ENCODE data around the gene TMEM182. TPM values are rescaled to one million over a fixed set of nuclear protein-coding genes. Genes with fewer than 3 reads are reported as not detected.

Gene TMEM182
- total RNA-seq, 1 experiment from 2014 or later: 5.3 TPM

DNA sequence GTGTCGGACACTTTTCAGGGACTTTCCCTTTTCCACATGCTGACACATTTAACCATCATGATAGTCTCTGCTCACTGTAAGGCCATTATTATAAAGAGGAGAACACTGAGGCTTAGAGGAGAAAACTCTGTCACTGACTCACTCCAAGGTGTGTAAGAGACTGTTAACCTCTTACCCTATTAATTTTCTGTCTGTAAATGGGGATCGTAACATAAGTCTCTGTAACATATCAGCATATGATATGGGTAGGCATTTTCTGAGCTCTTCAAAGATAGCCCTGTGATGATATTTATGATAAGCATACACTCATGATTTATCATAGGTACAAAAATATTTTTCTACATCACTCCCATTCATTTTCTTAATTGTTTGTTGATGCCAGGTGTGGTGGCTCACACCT, 36.4 kb downstream of the TMEM182 start:
- CTCF ChIA-PET: interaction anchor here (0.6 to 3.7 kb wide), 4 partner anchors 8 to 113 kb away, joined by 3 to 19 read pairs (median 11); no protein-coding TSS in a partner anchor
- intact Hi-C loops (cut with micrococcal nuclease): no loop called here

DNA sequence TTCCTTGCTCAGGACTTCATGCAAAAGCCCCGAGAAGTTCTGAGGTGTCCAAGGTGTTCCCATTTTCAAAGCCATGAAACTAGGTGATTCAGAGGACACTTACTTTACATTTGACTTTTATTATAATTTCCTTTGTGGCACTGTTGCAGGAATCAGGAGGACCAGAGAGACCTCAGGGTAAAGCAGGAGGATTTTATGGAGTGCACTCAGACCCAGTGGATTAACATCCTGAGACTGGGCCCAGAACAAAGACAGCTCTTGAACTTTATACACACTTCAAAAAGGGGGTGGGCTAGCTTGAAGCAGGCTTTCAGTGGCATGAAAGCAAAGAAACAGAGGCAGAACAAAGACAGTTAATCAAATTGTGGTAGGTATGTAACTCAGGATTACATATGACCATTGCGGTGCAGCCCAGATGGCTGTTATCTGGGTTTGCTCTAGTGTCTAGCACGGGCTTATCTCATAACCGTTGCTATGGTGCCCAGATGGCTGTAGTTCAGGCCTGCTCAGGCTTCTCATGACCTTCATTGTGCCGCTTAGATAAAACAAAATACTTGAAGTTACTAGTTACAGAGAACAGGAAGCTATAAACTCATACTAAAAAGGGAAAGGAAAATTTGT, 39.4 kb downstream of the TMEM182 start:
- H3K36me3 Mint-ChIP-seq (ENCODE audit: insufficient read depth, unreplicated experiment): peaks cover 9% of the 10 kb centered on the region

More for the DNA sequence above, 36.4 kb downstream of the TMEM182 start:
- H3K27ac Mint-ChIP-seq (ENCODE audit: low read depth, unreplicated experiment): no peak overlapping the region
- POLR2A ChIA-PET: interaction anchor here (0.8 kb wide), 1 partner anchor 9 kb away, joined by 4 read pairs; no protein-coding TSS in a partner anchor
- no TSS peak for BruUV-seq (replicated peaks)
- TF ChIP-seq, protein P1, sequence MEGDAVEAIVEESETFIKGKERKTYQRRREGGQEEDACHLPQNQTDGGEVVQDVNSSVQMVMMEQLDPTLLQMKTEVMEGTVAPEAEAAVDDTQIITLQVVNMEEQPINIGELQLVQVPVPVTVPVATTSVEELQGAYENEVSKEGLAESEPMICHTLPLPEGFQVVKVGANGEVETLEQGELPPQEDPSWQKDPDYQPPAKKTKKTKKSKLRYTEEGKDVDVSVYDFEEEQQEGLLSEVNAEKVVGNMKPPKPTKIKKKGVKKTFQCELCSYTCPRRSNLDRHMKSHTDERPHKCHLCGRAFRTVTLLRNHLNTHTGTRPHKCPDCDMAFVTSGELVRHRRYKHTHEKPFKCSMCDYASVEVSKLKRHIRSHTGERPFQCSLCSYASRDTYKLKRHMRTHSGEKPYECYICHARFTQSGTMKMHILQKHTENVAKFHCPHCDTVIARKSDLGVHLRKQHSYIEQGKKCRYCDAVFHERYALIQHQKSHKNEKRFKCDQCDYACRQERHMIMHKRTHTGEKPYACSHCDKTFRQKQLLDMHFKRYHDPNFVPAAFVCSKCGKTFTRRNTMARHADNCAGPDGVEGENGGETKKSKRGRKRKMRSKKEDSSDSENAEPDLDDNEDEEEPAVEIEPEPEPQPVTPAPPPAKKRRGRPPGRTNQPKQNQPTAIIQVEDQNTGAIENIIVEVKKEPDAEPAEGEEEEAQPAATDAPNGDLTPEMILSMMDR (IDR thresholded peaks at IDR 0.05; ENCODE audit: unreplicated experiment): no peak
- no peaks in the 10 kb centered on the region for H3K4me1 Mint-ChIP-seq (ENCODE audit: insufficient read depth, unreplicated experiment)
- H3K36me3 Mint-ChIP-seq (ENCODE audit: insufficient read depth, unreplicated experiment): peaks cover 9% of the 10 kb centered on the region
- no peak overlapping the region for H3K4me3 Mint-ChIP-seq (ENCODE audit: unreplicated experiment)
- DNase-seq (ENCODE audit: unreplicated experiment): no peak
- H3K27me3 Mint-ChIP-seq (ENCODE audit: insufficient read depth, unreplicated experiment): no peaks in the 10 kb centered on the region
- peaks cover 14% of the 10 kb centered on the region for H3K9me3 Mint-ChIP-seq (ENCODE audit: unreplicated experiment)

DNA sequence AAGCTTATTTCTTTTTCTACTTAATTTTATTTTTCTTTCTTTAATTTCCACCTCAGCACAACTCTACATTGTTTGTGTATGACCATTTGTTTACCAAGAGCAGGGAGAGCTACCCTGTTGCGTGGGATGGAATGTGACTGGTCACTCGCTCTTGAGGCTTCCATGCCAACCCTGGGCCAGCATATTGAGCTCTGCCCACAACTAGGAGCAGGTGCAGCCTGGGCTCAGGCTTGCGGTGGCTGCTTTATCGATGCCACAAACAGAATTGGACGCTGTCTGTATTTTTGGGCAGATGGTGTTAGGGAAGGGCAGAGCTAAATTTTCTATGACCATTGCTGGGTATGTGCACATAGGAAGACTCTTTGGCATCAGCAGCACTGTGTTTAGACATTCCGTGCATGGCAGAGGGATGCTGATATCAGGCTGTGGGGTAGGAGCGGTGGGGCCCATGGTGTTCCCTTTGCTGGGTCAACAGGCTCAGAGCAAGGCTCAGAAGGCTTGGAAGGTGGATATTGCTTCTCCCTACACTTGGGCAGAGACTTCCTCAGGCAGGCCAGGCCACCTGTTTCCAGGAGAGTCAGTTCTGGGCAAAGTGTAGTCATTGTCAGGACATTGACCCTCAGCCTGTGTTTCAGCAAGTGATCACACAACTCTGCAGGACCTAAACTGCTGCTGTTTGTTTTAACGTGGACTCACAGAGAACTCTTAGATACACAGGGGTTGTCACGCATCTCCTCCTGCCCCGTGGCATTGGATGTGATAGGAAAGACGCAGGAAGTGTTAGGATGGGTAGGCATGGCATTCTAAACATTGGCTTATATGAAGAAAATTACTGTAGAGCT, 40.2 kb downstream of the TMEM182 start:
- CTCF ChIA-PET: interaction anchor here (0.6 to 9.0 kb wide), 4 partner anchors 21 to 951 kb away, joined by 3 to 96 read pairs (median 5); partner anchors contain the start of gene TMEM182
- Mint-ChIP-seq H3K27me3 (ENCODE audit: insufficient read depth, unreplicated experiment) (no peaks in the 10 kb centered on the region), H3K4me1 (ENCODE audit: insufficient read depth, unreplicated experiment) (no peaks in the 10 kb centered on the region), H3K27ac (ENCODE audit: low read depth, unreplicated experiment) (no peak overlapping the region), H3K36me3 (ENCODE audit: insufficient read depth, unreplicated experiment) (peaks cover 9% of the 10 kb centered on the region), H3K9me3 (ENCODE audit: unreplicated experiment) (peaks cover 14% of the 10 kb centered on the region), H3K4me3 (ENCODE audit: unreplicated experiment) (no peak overlapping the region)
- intact Hi-C loops (cut with micrococcal nuclease): loop anchor here (10.0 kb wide), 1 partner anchor 187 kb away; the partner anchor contains the start of gene SLC9A2
- BruUV-seq (replicated peaks): no TSS peak
- POLR2A ChIA-PET: no interaction called here
- no peak for DNase-seq (ENCODE audit: unreplicated experiment)
- TF ChIP-seq, protein P1 (IDR thresholded peaks at IDR 0.05; ENCODE audit: unreplicated experiment): no peak

More for the DNA sequence above, 39.4 kb downstream of the TMEM182 start:
- intact Hi-C loops (cut with micrococcal nuclease): loop anchor here (10.0 kb wide), 1 partner anchor 186 kb away; the partner anchor contains the start of gene SLC9A2
- TF ChIP-seq, protein P1 (IDR thresholded peaks at IDR 0.05; ENCODE audit: unreplicated experiment): no peak
- BruUV-seq (replicated peaks): no TSS peak
- CTCF ChIA-PET: interaction anchor here (0.6 to 9.0 kb wide), 3 partner anchors 39 to 950 kb away, joined by 3 to 96 read pairs (median 4); no protein-coding TSS in a partner anchor
- H3K27ac Mint-ChIP-seq (ENCODE audit: low read depth, unreplicated experiment): no peak overlapping the region
- POLR2A ChIA-PET: no interaction called here
- no peaks in the 10 kb centered on the region for H3K4me1 Mint-ChIP-seq (ENCODE audit: insufficient read depth, unreplicated experiment)
- no peaks in the 10 kb centered on the region for H3K27me3 Mint-ChIP-seq (ENCODE audit: insufficient read depth, unreplicated experiment)
- peaks cover 14% of the 10 kb centered on the region for H3K9me3 Mint-ChIP-seq (ENCODE audit: unreplicated experiment)
- peak; percentile 26 for DNase-seq (ENCODE audit: unreplicated experiment)
- no peak overlapping the region for H3K4me3 Mint-ChIP-seq (ENCODE audit: unreplicated experiment)
